ENCODE results near the gene TGFBR2. TPM values are rescaled to one million over a fixed set of nuclear protein-coding genes. Genes with fewer than 3 reads are reported as not detected.

TGFBR2 gene
- total RNA-seq, 1 experiment from 2014 or later: 45.9 TPM

- in situ Hi-C loops (cut with HindIII; ENCODE audit: low pct_unique_long_range_greater_than_20kb, low sequenced_read_pairs) (no loop called here), intact Hi-C loops (cut with micrococcal nuclease; ENCODE audit: unreplicated experiment) (no loop called here)
- Histone ChIP-seq H3K9me3 (ENCODE audit: control insufficient read depth, insufficient read depth, low read depth, low read length) (no peaks in the 10 kb centered on the region), H3K27me3 (ENCODE audit: control insufficient read depth, insufficient read depth, low read length) (no peaks in the 10 kb centered on the region), H3K36me3 (ENCODE audit: control insufficient read depth, insufficient read depth, low read length) (peaks cover 2% of the 10 kb centered on the region; the same call in 1 of the 2 replicates), H3K4me1 (ENCODE audit: control insufficient read depth, insufficient read depth, low read length) (peaks cover 28% of the 10 kb centered on the region), H3K27ac (ENCODE audit: low read length) (no peak overlapping the region; the same call in 1 of the 2 replicates), H3K4me3 (ENCODE audit: low read depth in 2 of 2, low read length in 2 of 2) (no peak overlapping the region)
- ChIA-PET CTCF (no interaction called here), POLR2A (no interaction called here)
- no TSS peak for BruUV-seq (replicated peaks)
- no peak for TF ChIP-seq SIN3A (IDR thresholded peaks at IDR 0.05; ENCODE audit: borderline replicate concordance, insufficient read depth, low read depth, low read length)
- no peak for TF ChIP-seq POLR2AphosphoS5 (IDR thresholded peaks at IDR 0.05; ENCODE audit: low read depth, low read length)
- TF ChIP-seq TCF7L2 (IDR thresholded peaks at IDR 0.05; ENCODE audit: low read depth, low read length): no peak
- TF ChIP-seq REST (IDR thresholded peaks at IDR 0.05; ENCODE audit: insufficient read depth in 1 of 2, low read depth in 2 of 2, low read length in 1 of 2): no peak
- TF ChIP-seq CTCF (IDR thresholded peaks at IDR 0.05): no peak
- DNase-seq (ENCODE audit: low read depth, low spot score) (no peak), ATAC-seq (no peak)
Measured at GRCh38 chr3:30686799-30687198, 80.4 kb downstream of the TGFBR2 start.

DNA sequence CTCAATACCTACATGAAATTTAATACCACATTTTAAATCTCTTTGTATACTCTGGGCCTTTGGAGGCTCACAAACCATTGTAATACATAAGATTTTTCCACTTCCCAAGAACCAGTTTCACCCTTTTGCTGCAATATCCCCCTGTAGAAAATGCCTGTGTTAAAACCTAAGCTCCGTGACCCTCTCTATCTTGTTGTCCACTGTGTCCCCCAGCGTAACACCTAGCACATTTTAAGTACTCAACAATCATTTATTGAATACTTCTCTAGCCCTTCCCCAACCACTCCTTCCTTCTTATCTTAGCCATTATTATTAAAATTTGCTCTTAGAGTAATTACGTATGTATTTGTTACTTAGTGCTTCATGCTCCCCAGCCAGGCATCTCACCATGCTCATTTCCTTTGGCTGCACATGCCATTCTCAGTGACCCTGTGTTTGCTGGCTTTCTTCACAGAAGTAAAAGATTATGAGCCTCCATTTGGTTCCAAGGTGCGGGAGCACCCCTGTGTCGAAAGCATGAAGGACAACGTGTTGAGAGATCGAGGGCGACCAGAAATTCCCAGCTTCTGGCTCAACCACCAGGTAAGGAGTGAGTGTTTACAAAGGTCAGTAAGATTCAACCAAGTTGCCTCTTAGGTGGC, 81.6 kb downstream of the TGFBR2 start:
- ChIA-PET CTCF (no interaction called here), POLR2A (interaction anchor here (0.5 kb wide), 1 partner anchor 80 kb away, joined by 4 read pairs; no protein-coding TSS in a partner anchor)
- intact Hi-C loops (cut with micrococcal nuclease; ENCODE audit: unreplicated experiment): no loop called here
- DNase-seq (ENCODE audit: low read depth, low spot score): no peak
- no TSS peak for BruUV-seq (replicated peaks)
- TF ChIP-seq REST (IDR thresholded peaks at IDR 0.05; ENCODE audit: insufficient read depth in 1 of 2, low read depth in 2 of 2, low read length in 1 of 2) (no peak), POLR2AphosphoS5 (IDR thresholded peaks at IDR 0.05; ENCODE audit: low read depth, low read length) (no peak), TCF7L2 (IDR thresholded peaks at IDR 0.05; ENCODE audit: low read depth, low read length) (no peak), CTCF (IDR thresholded peaks at IDR 0.05) (no peak), SIN3A (IDR thresholded peaks at IDR 0.05; ENCODE audit: borderline replicate concordance, insufficient read depth, low read depth, low read length) (no peak)
- no peak for ATAC-seq
- H3K27me3 ChIP-seq (ENCODE audit: control insufficient read depth, insufficient read depth, low read length): no peaks in the 10 kb centered on the region
- no peaks in the 10 kb centered on the region for H3K9me3 ChIP-seq (ENCODE audit: control insufficient read depth, insufficient read depth, low read depth, low read length)
- H3K4me1 ChIP-seq (ENCODE audit: control insufficient read depth, insufficient read depth, low read length): peaks cover 35% of the 10 kb centered on the region
- peaks cover 4% of the 10 kb centered on the region; the same call in 1 of the 2 replicates for H3K36me3 ChIP-seq (ENCODE audit: control insufficient read depth, insufficient read depth, low read length)
- in situ Hi-C loops (cut with HindIII; ENCODE audit: low pct_unique_long_range_greater_than_20kb, low sequenced_read_pairs): no loop called here
- no peak overlapping the region for H3K4me3 ChIP-seq (ENCODE audit: low read depth in 2 of 2, low read length in 2 of 2)
- peak overlapping the region; percentile 20; the same call in 1 of the 2 replicates for H3K27ac ChIP-seq (ENCODE audit: low read length)

Data from Panc1 (cell line).